Breast epithelium (tissue), 3 donors: Measurements from ENCODE around the gene PPP1R16B.

Experiments
- CTCF ChIP-seq, 3 donors: fragments of 450-650 bp; IDR thresholded peaks; one replicate each; pipeline ENCODE4 v1.5.1; 2016 to 2017; ENCODE audit warnings: antibody characterized with exemption in 3 of 3, mild to moderate bottlenecking in 3 of 3, moderate library complexity in 3 of 3
- POLR2A ChIP-seq: fragments of 450-650 bp; IDR thresholded peaks from one replicate; pipeline ENCODE4 v1.6.1; 2016; ENCODE audit warnings: antibody characterized with exemption, mild to moderate bottlenecking, moderate library complexity
- POLR2AphosphoS5 ChIP-seq, 3 donors: sonication (generic); formaldehyde crosslinking; IDR thresholded peaks; one replicate each; pipeline ENCODE4 v1.6.1; 2017; ENCODE audit warnings: antibody characterized with exemption in 3 of 3

DNA sequence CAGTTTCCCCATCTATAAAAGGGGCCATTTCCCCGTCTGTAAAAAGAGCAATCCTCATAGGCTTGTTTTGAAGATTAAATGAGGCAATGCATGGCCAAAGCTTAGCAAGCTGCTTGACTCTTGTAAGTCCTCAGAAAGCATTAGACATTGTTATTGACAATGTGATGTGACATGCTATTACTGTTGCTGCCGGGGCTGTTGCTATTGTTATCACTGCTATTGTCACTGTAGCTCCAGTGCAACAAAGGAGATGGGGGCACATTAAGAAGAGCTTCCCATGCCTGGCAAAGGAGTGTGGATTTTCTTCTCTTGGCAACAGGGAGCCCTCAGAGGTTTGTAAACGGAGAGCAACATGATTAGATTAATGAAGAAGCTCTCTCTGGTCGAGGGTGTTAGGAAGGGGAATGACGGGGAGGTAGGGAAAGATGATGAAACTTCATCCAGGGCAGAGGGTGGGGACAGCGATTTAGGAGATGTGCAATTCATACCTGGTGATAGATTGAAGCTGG, 87.6 kb downstream of the PPP1R16B start:
- TF ChIP-seq CTCF (IDR thresholded peaks at IDR 0.05) (no peak), POLR2A (no peak), POLR2AphosphoS5 (IDR thresholded peaks at IDR 0.05) (no peak)
